ENCODE data around the gene SYNDIG1. TPM values are rescaled to one million over a fixed set of nuclear protein-coding genes. Genes with fewer than 3 reads are reported as not detected.

The SYNDIG1 gene
- polyA plus RNA-seq, 2 of the 4 experiments (the other 2 are of a cell fraction): 0.96 to 2.6 TPM

DNA sequence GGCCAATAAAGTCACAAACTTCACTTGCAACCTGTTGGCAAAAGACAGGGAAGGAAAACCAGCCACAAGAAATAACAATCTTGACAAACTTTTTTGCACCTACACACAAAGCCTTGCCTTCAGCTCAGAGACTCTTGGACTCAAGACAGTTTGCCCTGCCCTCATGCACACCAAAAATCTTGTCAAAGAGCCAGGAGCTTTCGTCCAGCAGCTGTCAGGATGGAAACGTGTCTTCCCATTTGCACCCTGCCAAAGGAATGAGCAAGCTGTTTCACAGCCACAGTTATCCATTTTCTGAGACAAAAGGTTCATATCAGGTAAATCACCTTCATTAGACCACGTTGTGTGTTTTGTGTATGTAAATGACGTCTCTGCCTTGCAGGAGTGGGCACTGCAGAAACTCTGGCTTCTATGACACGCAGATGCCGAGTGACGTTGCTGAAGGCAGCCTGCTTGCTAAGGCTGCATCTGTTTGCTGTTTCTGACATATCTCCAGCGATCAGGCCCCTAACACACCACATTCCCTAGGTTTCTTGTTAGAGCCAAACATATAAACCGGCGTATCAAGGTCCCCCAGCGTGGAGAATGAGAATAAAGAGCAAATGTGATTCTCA is 193.4 kb downstream of the SYNDIG1 start:
- H3K27ac ChIP-seq: no peak overlapping the region
- 54% methylated on average over 11 of the region's 11 CpGs for WGBS (ENCODE audit: missing lambda C conversion rate)
- DNase-seq (ENCODE audit: low read depth in 1 of 2, low spot score in 1 of 2) (no peak), ATAC-seq (no peak), FAIRE-seq (no peak)
- H3K4me2 ChIP-seq: no peak overlapping the region
- ChIA-PET CTCF (interaction anchor here (0.8 to 5.0 kb wide), 5 partner anchors 11 to 119 kb away, joined by 3 to 22 read pairs (median 6); no protein-coding TSS in a partner anchor), POLR2A (no interaction called here)
- peaks cover under 1% of the 10 kb centered on the region; the same call in 1 of the 3 replicates for H3K4me1 ChIP-seq
- no peak overlapping the region for H3K4me3 ChIP-seq
- H3K9me3 ChIP-seq: no peaks in the 10 kb centered on the region
- TF ChIP-seq, protein P1, sequence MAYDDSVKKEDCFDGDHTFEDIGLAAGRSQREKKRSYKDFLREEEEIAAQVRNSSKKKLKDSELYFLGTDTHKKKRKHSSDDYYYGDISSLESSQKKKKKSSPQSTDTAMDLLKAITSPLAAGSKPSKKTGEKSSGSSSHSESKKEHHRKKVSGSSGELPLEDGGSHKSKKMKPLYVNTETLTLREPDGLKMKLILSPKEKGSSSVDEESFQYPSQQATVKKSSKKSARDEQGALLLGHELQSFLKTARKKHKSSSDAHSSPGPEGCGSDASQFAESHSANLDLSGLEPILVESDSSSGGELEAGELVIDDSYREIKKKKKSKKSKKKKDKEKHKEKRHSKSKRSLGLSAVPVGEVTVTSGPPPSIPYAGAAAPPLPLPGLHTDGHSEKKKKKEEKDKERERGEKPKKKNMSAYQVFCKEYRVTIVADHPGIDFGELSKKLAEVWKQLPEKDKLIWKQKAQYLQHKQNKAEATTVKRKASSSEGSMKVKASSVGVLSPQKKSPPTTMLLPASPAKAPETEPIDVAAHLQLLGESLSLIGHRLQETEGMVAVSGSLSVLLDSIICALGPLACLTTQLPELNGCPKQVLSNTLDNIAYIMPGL (CRISPR knock-in tag; IDR thresholded peaks at IDR 0.05; ENCODE audit: borderline replicate concordance): no peak
- TF ChIP-seq, protein P2, sequence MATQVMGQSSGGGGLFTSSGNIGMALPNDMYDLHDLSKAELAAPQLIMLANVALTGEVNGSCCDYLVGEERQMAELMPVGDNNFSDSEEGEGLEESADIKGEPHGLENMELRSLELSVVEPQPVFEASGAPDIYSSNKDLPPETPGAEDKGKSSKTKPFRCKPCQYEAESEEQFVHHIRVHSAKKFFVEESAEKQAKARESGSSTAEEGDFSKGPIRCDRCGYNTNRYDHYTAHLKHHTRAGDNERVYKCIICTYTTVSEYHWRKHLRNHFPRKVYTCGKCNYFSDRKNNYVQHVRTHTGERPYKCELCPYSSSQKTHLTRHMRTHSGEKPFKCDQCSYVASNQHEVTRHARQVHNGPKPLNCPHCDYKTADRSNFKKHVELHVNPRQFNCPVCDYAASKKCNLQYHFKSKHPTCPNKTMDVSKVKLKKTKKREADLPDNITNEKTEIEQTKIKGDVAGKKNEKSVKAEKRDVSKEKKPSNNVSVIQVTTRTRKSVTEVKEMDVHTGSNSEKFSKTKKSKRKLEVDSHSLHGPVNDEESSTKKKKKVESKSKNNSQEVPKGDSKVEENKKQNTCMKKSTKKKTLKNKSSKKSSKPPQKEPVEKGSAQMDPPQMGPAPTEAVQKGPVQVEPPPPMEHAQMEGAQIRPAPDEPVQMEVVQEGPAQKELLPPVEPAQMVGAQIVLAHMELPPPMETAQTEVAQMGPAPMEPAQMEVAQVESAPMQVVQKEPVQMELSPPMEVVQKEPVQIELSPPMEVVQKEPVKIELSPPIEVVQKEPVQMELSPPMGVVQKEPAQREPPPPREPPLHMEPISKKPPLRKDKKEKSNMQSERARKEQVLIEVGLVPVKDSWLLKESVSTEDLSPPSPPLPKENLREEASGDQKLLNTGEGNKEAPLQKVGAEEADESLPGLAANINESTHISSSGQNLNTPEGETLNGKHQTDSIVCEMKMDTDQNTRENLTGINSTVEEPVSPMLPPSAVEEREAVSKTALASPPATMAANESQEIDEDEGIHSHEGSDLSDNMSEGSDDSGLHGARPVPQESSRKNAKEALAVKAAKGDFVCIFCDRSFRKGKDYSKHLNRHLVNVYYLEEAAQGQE (IDR thresholded peaks at IDR 0.05): no peak
- TF ChIP-seq CBX8 (IDR thresholded peaks at IDR 0.05): no peak
- TF ChIP-seq HOXB5 (CRISPR knock-in tag; IDR thresholded peaks at IDR 0.05): no peak
- no peak for TF ChIP-seq NFE2L2 (conservative IDR thresholded peaks at IDR 0.05; ENCODE audit: low read length)
- no peak for TF ChIP-seq EP300 (IDR thresholded peaks at IDR 0.05)
- TF ChIP-seq RNF2 (IDR thresholded peaks at IDR 0.05; ENCODE audit: borderline replicate concordance, low read depth): no peak

DNA sequence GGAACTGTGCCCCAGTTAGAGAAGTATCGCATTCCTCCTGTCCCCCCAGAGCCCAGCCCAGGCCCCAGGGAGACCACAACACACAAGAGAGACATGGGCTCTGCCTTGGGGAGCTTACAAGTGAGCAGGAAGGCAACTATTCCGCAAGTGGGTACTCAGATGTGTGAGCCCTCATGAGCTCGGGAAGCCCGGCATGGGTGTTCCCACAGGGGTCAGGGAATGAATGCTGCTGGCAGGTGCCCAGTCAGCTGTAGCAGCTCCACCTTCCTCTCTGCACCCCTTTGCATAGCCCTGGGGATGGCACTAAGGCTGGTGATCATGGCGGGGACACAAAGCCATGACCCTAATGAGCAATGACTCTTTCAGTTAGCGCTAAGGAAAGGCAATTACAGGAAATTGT is 194.1 kb downstream of the SYNDIG1 start:
- POLR2A ChIA-PET: no interaction called here
- H3K4me2 ChIP-seq: no peak overlapping the region
- no peaks in the 10 kb centered on the region for H3K9me3 ChIP-seq
- WGBS (ENCODE audit: missing lambda C conversion rate): 91% methylated on average over 6 of the region's 6 CpGs
- DNase-seq (ENCODE audit: low read depth in 1 of 2, low spot score in 1 of 2): no peak
- ATAC-seq: no peak
- CTCF ChIA-PET: interaction anchor here (1.6 to 5.0 kb wide), 4 partner anchors 10 to 118 kb away, joined by 3 to 22 read pairs (median 10); no protein-coding TSS in a partner anchor
- no peak overlapping the region for H3K4me3 ChIP-seq
- H3K27ac ChIP-seq: no peak overlapping the region
- no peak for FAIRE-seq
- no peaks in the 10 kb centered on the region for H3K4me1 ChIP-seq
- TF ChIP-seq SREBF2 (IDR thresholded peaks at IDR 0.05): no peak
- TF ChIP-seq KDM1A (IDR thresholded peaks at IDR 0.05; ENCODE audit: low read depth): no peak
- TF ChIP-seq, protein P3, sequence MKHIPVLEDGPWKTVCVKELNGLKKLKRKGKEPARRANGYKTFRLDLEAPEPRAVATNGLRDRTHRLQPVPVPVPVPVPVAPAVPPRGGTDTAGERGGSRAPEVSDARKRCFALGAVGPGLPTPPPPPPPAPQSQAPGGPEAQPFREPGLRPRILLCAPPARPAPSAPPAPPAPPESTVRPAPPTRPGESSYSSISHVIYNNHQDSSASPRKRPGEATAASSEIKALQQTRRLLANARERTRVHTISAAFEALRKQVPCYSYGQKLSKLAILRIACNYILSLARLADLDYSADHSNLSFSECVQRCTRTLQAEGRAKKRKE (CRISPR knock-in tag; IDR thresholded peaks at IDR 0.05; ENCODE audit: low read depth): no peak
- no peak for TF ChIP-seq ZC3H11A (IDR thresholded peaks at IDR 0.05)
- TF ChIP-seq NFE2L2 (conservative IDR thresholded peaks at IDR 0.05; ENCODE audit: low read length): no peak
- TF ChIP-seq, protein P4, sequence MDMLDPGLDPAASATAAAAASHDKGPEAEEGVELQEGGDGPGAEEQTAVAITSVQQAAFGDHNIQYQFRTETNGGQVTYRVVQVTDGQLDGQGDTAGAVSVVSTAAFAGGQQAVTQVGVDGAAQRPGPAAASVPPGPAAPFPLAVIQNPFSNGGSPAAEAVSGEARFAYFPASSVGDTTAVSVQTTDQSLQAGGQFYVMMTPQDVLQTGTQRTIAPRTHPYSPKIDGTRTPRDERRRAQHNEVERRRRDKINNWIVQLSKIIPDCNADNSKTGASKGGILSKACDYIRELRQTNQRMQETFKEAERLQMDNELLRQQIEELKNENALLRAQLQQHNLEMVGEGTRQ (IDR thresholded peaks at IDR 0.05): no peak
- TF ChIP-seq, protein P5, sequence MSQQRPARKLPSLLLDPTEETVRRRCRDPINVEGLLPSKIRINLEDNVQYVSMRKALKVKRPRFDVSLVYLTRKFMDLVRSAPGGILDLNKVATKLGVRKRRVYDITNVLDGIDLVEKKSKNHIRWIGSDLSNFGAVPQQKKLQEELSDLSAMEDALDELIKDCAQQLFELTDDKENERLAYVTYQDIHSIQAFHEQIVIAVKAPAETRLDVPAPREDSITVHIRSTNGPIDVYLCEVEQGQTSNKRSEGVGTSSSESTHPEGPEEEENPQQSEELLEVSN (IDR thresholded peaks at IDR 0.05; ENCODE audit: borderline replicate concordance, low read depth): no peak
- no peak for TF ChIP-seq RFX5 (IDR thresholded peaks at IDR 0.05)
- TF ChIP-seq, protein P6, sequence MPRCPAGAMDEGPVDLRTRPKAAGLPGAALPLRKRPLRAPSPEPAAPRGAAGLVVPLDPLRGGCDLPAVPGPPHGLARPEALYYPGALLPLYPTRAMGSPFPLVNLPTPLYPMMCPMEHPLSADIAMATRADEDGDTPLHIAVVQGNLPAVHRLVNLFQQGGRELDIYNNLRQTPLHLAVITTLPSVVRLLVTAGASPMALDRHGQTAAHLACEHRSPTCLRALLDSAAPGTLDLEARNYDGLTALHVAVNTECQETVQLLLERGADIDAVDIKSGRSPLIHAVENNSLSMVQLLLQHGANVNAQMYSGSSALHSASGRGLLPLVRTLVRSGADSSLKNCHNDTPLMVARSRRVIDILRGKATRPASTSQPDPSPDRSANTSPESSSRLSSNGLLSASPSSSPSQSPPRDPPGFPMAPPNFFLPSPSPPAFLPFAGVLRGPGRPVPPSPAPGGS (IDR thresholded peaks at IDR 0.05): no peak
- TF ChIP-seq HDAC2 (IDR thresholded peaks at IDR 0.05): no peak
- TF ChIP-seq ZFP36 (IDR thresholded peaks at IDR 0.05; ENCODE audit: borderline replicate concordance, partially characterized antibody): no peak
- no peak for TF ChIP-seq TP53 (CRISPR knock-in tag; IDR thresholded peaks at IDR 0.05)
- TF ChIP-seq POLR2A (IDR thresholded peaks at IDR 0.05; ENCODE audit: low read length): no peak
